Mucosa of descending colon (tissue), 3 donors: ENCODE data around the gene AADACL2. TPM values are rescaled to one million over a fixed set of nuclear protein-coding genes. Genes with fewer than 3 reads are reported as not detected.

Source experiments
- ATAC-seq: fragments of 200-7000 bp; cut with Tn5 transposase; one replicate; pipeline ENCODE4 v1.9.1; 2020; ENCODE audit warnings: mild to moderate bottlenecking, moderate library complexity
- DNase-seq, 3 donors: peaks; one replicate each; pipeline ENCODE4 v3.0.0-alpha.2; 2020
- H3K36me3 ChIP-seq: fragments of 200-600 bp; one replicate; pipeline ENCODE4 v1.8.0; 2021; ENCODE audit warnings: low read depth, mild to moderate bottlenecking
- H3K4me1 ChIP-seq: fragments of 200-600 bp; one replicate; pipeline ENCODE4 v1.8.0; 2021; ENCODE audit warnings: low read depth, mild to moderate bottlenecking
- H3K4me3 ChIP-seq: fragments of 200-600 bp; one replicate; pipeline ENCODE4 v1.8.0; 2021; ENCODE audit warnings: mild to moderate bottlenecking
- H3K9me3 ChIP-seq: fragments of 200-600 bp; one replicate; pipeline ENCODE4 v1.8.0; 2021; ENCODE audit warnings: mild to moderate bottlenecking
- CTCF ChIP-seq: fragments of 200-600 bp; IDR thresholded peaks from one replicate; pipeline ENCODE4 v1.8.0; 2022; ENCODE audit warnings: antibody characterized with exemption, mild to moderate bottlenecking
- intact Hi-C, 2 donors: fragments of 100-400 bp; cut with DNase I in 1 of 2; cut with micrococcal nuclease in 1 of 2; formaldehyde crosslinking; loops; one replicate each; pipeline versions ENCODE4 v1.11.0 to v1.11.1; 2022; cut with DNase I, micrococcal nuclease
- total RNA-seq, 3 donors: library from RNA; stranded (reverse); fragmentation: NEBNext Ultra II Directional in 2 of 3; extraction: Animal tissue kit (Norgen Biotek cat#: 25700) in 2 of 3; gene quantifications; one replicate each; pipeline versions ENCODE4 v1.2.1 to v1.2.4, GENCODE V29; 2021 to 2023
- donor health status: DM: no; HTN: no; CAD: no; lungs with moderate emphysema.
- donor health status: DM: no; HTN: no; CAD: no.
- donor health status: DM: no; HTN: yes; CAD: no.

The AADACL2 gene
- total RNA-seq, 3 donors from 2014 or later, result 0.28 TPM; not detected in 2

GRCh38 chr3:151697496-151697895 is 36.2 kb upstream of the AADACL2 start:
- TF ChIP-seq CTCF, result no peak
- Histone ChIP-seq H3K36me3 (no peaks in the 10 kb centered on the region), H3K4me3 (no peak overlapping the region), H3K9me3 (no peaks in the 10 kb centered on the region), H3K4me1 (no peaks in the 10 kb centered on the region)
- intact Hi-C loops, result no loop called here
- DNase-seq, result no peak
- no peak for ATAC-seq

- Histone ChIP-seq H3K4me1 (no peaks in the 10 kb centered on the region), H3K36me3 (no peaks in the 10 kb centered on the region), H3K9me3 (no peaks in the 10 kb centered on the region), H3K4me3 (no peak overlapping the region)
- intact Hi-C loops, result no loop called here
- DNase-seq (no peak), ATAC-seq (no peak)
- no peak for TF ChIP-seq CTCF
These were observed 26.5 kb upstream of the AADACL2 start for GRCh38 chr3:151707216-151707615.

GRCh38 chr3:151708868-151709267 is 24.9 kb upstream of the AADACL2 start:
- no peaks in the 10 kb centered on the region for H3K4me1 ChIP-seq
- H3K9me3 ChIP-seq, result no peaks in the 10 kb centered on the region
- no peak for TF ChIP-seq CTCF
- no peak for ATAC-seq
- H3K4me3 ChIP-seq, result no peak overlapping the region
- intact Hi-C loops, result no loop called here
- H3K36me3 ChIP-seq, result no peaks in the 10 kb centered on the region
- DNase-seq, result no peak

GRCh38 chr3:151709847-151710246 is 23.9 kb upstream of the AADACL2 start:
- Histone ChIP-seq H3K36me3 (no peaks in the 10 kb centered on the region), H3K4me1 (no peaks in the 10 kb centered on the region), H3K4me3 (no peak overlapping the region), H3K9me3 (no peaks in the 10 kb centered on the region)
- no peak for ATAC-seq
- TF ChIP-seq CTCF, result no peak
- DNase-seq, result no peak
- intact Hi-C loops, result no loop called here

GRCh38 chr3:151721294-151721693 is 12.4 kb upstream of the AADACL2 start:
- H3K4me3 ChIP-seq, result no peak overlapping the region
- no peaks in the 10 kb centered on the region for H3K9me3 ChIP-seq
- intact Hi-C loops, result no loop called here
- TF ChIP-seq CTCF, result no peak
- no peaks in the 10 kb centered on the region for H3K36me3 ChIP-seq
- no peaks in the 10 kb centered on the region for H3K4me1 ChIP-seq
- ATAC-seq (no peak), DNase-seq (no peak)

GRCh38 chr3:151722856-151723255 is 10.9 kb upstream of the AADACL2 start:
- no peak for DNase-seq
- Histone ChIP-seq H3K9me3 (no peaks in the 10 kb centered on the region), H3K4me1 (no peaks in the 10 kb centered on the region), H3K36me3 (no peaks in the 10 kb centered on the region), H3K4me3 (no peak overlapping the region)
- no peak for TF ChIP-seq CTCF
- intact Hi-C loops, result no loop called here
- ATAC-seq, result no peak
